ENCODE data around the gene APMAP. TPM values are rescaled to one million over a fixed set of nuclear protein-coding genes. Genes with fewer than 3 reads are reported as not detected.

APMAP gene
- total and polyA plus RNA-seq, 9 of the 15 experiments (the other 6 are each of a cell fraction or from before 2014, with no cell fraction given), result 6.7 to 18.2 (median 14.4) TPM

DNA sequence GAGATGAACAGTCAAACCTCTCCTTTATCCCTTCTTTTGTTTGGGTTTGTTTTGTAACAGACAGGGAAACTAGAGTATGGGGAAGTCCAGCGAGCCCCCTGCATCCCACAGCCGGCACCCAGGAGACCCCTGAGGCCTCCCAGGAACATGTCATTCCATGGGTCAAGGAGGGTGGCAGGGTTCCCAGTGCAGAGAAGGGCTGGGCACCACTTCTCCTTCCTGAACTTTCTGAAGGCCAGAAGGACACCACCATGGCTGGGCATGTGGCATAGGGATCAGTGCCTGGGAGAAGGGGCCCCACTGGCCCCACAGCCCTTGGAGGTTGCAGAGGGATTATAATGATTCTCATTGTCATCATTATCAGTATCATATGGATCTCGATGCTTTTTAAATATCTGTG lies 57.4 kb downstream of the APMAP start (continued):
- TF ChIP-seq, protein P1, sequence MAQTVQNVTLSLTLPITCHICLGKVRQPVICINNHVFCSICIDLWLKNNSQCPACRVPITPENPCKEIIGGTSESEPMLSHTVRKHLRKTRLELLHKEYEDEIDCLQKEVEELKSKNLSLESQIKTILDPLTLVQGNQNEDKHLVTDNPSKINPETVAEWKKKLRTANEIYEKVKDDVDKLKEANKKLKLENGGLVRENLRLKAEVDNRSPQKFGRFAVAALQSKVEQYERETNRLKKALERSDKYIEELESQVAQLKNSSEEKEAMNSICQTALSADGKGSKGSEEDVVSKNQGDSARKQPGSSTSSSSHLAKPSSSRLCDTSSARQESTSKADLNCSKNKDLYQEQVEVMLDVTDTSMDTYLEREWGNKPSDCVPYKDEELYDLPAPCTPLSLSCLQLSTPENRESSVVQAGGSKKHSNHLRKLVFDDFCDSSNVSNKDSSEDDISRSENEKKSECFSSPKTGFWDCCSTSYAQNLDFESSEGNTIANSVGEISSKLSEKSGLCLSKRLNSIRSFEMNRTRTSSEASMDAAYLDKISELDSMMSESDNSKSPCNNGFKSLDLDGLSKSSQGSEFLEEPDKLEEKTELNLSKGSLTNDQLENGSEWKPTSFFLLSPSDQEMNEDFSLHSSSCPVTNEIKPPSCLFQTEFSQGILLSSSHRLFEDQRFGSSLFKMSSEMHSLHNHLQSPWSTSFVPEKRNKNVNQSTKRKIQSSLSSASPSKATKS (CRISPR knock-in tag; IDR thresholded peaks at IDR 0.05), result no peak

DNA sequence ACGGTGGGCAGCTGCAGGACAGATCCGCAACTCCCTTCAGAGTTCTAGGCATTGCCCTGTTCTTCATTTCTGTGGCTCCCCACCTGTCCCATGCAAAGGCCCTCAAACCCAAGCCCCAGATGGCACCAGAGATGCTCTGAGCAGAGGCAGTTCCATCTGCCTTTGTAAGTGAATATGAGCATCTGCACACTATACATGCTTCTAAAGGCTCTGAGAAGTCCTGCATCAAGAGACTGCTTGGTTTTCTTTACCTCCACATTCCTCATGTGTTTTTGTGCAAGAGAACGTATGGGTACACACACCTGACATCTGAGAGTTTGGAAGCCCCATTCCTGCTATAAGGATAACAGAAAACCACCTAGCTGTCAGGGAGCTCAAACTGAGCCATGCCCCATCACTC lies 57.8 kb downstream of the APMAP start:
- H3K4me3 ChIP-seq, result no peak overlapping the region
- WGBS (ENCODE audit: insufficient coverage, low coverage, missing lambda C conversion rate), result 0% methylated on average over 3 of the region's 3 CpGs
- no peaks in the 10 kb centered on the region for H3K9me3 ChIP-seq (replicated peaks; ENCODE audit: control insufficient read depth, insufficient read depth, low read depth, low read length)
- no peaks in the 10 kb centered on the region for H3K36me3 ChIP-seq (ENCODE audit: control insufficient read depth, insufficient read depth, low read length)
- TF ChIP-seq CXXC5 (CRISPR knock-in tag; IDR thresholded peaks at IDR 0.05) (no peak), ZNF239 (CRISPR knock-in tag; IDR thresholded peaks at IDR 0.05) (peak; percentile 92)
- H3K27ac ChIP-seq (ENCODE audit: extremely low read depth, low read depth, low read length), result no peak overlapping the region
- in situ Hi-C loops (cut with MboI) (no loop called here), intact Hi-C loops (cut with micrococcal nuclease) (no loop called here)
- no peaks in the 10 kb centered on the region; a peak in 1 of 5 replicates for H3K27me3 ChIP-seq (ENCODE audit: control insufficient read depth in 2 of 2, insufficient read depth in 2 of 2, low read length in 2 of 2)
- H4K20me1 ChIP-seq (replicated peaks; ENCODE audit: control insufficient read depth, insufficient read depth, low read length), result no peaks in the 10 kb centered on the region
- BruUV-seq (replicated peaks), result no TSS peak
- no peaks in the 10 kb centered on the region for H3K79me2 ChIP-seq (ENCODE audit: control insufficient read depth, insufficient read depth, low read length)
- no peak for FAIRE-seq
- no peak for ATAC-seq
- peaks cover 0 to 3% of the 10 kb centered on the region in 2 experiments; a peak in 1 of 5 replicates for H3K4me1 ChIP-seq (replicated peaks in 1 of 2; ENCODE audit: control insufficient read depth in 2 of 2, insufficient read depth in 2 of 2, low read length in 2 of 2)
- no peak overlapping the region for H3K4me2 ChIP-seq (ENCODE audit: insufficient read depth, low read length)
- POLR2A ChIA-PET, result no interaction called here
- no peaks in the 10 kb centered on the region for H3K9me1 ChIP-seq (ENCODE audit: control insufficient read depth, insufficient read depth, low read length)
- H3K9ac ChIP-seq (ENCODE audit: insufficient read depth in 1 of 2, low read depth in 2 of 2, low read length in 2 of 2), result no peak overlapping the region
- H2AFZ ChIP-seq (ENCODE audit: low read depth, low read length), result no peak overlapping the region
- DNase-seq (ENCODE audit: extremely low read depth in 1 of 4, low spot score in 3 of 4), result no peak
- CTCF ChIA-PET (ENCODE audit: low intra/inter-chr PET ratio), result no interaction called here

All from K562 (cell line).